SK-N-MC (cell line): ENCODE results near the gene PVALEF.

Source experiments
- EZH2 ChIP-seq: fragments of 200-600 bp; sonication (generic); IDR thresholded peaks from one replicate; pipeline ENCODE4 v1.6.1; 2017; ENCODE audit warnings: antibody characterized with exemption
- POLR2AphosphoS5 ChIP-seq: IDR thresholded peaks from 2 replicates; pipeline ENCODE4 v1.6.1; 2012; ENCODE audit warnings: mild to moderate bottlenecking, low read depth, low read length, borderline replicate concordance

DNA sequence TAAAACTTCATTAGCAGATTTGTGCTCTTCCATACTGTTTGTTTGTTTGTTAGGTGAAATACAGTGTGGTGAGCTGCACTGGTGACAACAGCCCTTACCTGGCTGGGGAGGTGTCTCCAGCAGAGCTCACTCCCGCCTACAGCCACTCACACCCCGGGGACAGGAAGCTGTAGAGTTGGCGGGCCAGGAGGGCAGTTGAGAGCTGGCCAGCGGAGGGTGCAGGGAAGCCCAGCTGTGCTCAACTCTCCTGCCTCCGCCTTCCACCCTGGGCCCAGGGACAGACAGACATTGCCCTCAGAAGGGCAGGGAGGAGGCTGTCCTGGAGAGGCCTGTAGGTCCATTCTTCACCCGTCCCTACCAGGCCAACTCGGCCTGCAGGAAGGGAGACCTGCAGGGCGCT lies 48.6 kb upstream of the PVALEF start:
- TF ChIP-seq POLR2AphosphoS5 (no peak), EZH2 (no peak)
